GM23338 (cell line): ENCODE data around the gene SEPTIN8. TPM values are rescaled to one million over a fixed set of nuclear protein-coding genes. Genes with fewer than 3 reads are reported as not detected.

Experiments used
- ATAC-seq: fragments of 200-7000 bp; cut with Tn5 transposase; 3 replicates; pipeline ENCODE4 v1.9.1; 2020
- DNase-seq: peaks from one replicate; pipeline ENCODE4 v3.0.0-alpha.2; 2015; ENCODE audit warnings: low spot score
- H2AFZ ChIP-seq: fragments of 200-600 bp; sonication (generic); 2 replicates; pipeline ENCODE4 v1.8.0; 2016; ENCODE audit warnings: antibody characterized with exemption, mild to moderate bottlenecking, moderate library complexity
- H3F3A ChIP-seq: fragments of 200-600 bp; sonication (generic); replicated peaks from 2 replicates; pipeline ENCODE4 v1.8.0; 2017; ENCODE audit warnings: antibody characterized with exemption, mixed run types, low read depth
- H3K27ac ChIP-seq: fragments of 200-600 bp; sonication (generic); 2 replicates; pipeline ENCODE4 v1.6.1; 2016; ENCODE audit warnings: low read depth
- H3K27me3 ChIP-seq: fragments of 200-600 bp; sonication (generic); 2 replicates; pipeline ENCODE4 v1.8.0; 2016; ENCODE audit warnings: mild to moderate bottlenecking, mixed run types, moderate library complexity; ENCODE audit not compliant: insufficient read depth
- H3K36me3 ChIP-seq: fragments of 200-600 bp; sonication (generic); 2 replicates; pipeline ENCODE4 v1.8.0; 2016; ENCODE audit warnings: mild to moderate bottlenecking; ENCODE audit not compliant: insufficient read depth
- H3K4me1 ChIP-seq: fragments of 200-600 bp; sonication (generic); 2 replicates; pipeline ENCODE4 v1.8.0; 2016; ENCODE audit warnings: mild to moderate bottlenecking, moderate library complexity; ENCODE audit not compliant: insufficient read depth
- H3K4me2 ChIP-seq: fragments of 200-600 bp; sonication (generic); 2 replicates; pipeline ENCODE4 v1.7.1; 2017; ENCODE audit warnings: mixed run types
- H3K4me3 ChIP-seq: fragments of 200-600 bp; sonication (generic); 2 replicates; pipeline ENCODE4 v1.6.1; 2016; ENCODE audit warnings: mixed run types
- H3K79me2 ChIP-seq: fragments of 200-600 bp; sonication (generic); replicated peaks from 2 replicates; pipeline ENCODE4 v1.8.0; 2017; ENCODE audit warnings: mild to moderate bottlenecking; ENCODE audit not compliant: insufficient read depth
- H3K9me2 ChIP-seq: fragments of 200-600 bp; sonication (generic); 2 replicates; pipeline ENCODE4 v1.8.0; 2017; ENCODE audit not compliant: insufficient read depth
- H4K20me1 ChIP-seq: fragments of 200-600 bp; sonication (generic); replicated peaks from 2 replicates; pipeline ENCODE4 v1.8.0; 2017; ENCODE audit warnings: mild to moderate bottlenecking; ENCODE audit not compliant: insufficient read depth
- H3K27ac Mint-ChIP-seq: 2 replicates; pipeline ENCODE4 v1.8.0; 2020; ENCODE audit warnings: inconsistent platforms, mild to moderate bottlenecking, moderate library complexity, mixed read lengths
- H3K27me3 Mint-ChIP-seq: 3 replicates; pipeline ENCODE4 v1.8.0; 2022; ENCODE audit warnings: low read depth, mild to moderate bottlenecking, moderate library complexity, mixed read lengths, inconsistent platforms; ENCODE audit not compliant: insufficient read depth, poor library complexity
- H3K36me3 Mint-ChIP-seq: 3 replicates; pipeline ENCODE4 v1.8.0; 2021; ENCODE audit warnings: low read depth, mild to moderate bottlenecking, inconsistent platforms, moderate library complexity, mixed read lengths
- H3K4me1 Mint-ChIP-seq: 3 replicates; pipeline ENCODE4 v1.8.0; 2020; ENCODE audit warnings: mild to moderate bottlenecking, inconsistent platforms, mixed read lengths
- H3K4me3 Mint-ChIP-seq: 3 replicates; pipeline ENCODE4 v1.8.0; 2021; ENCODE audit warnings: moderate library complexity, mild to moderate bottlenecking, inconsistent platforms, mixed read lengths
- H3K9me3 Mint-ChIP-seq: 3 replicates; pipeline ENCODE4 v1.8.0; 2020; ENCODE audit warnings: moderate library complexity, mild to moderate bottlenecking, inconsistent platforms, mixed read lengths
- CTCF ChIP-seq, 2 experiments: fragments of 200-600 bp in 1 of 2; sonication (generic) in 1 of 2; conservative IDR thresholded peaks; 2 replicates each; pipeline versions ENCODE4 v1.5.1 to v1.6.1; 2016 to 2017; ENCODE audit warnings: antibody characterized with exemption in 2 of 2, low read depth in 2 of 2, mild to moderate bottlenecking in 2 of 2, moderate library complexity in 1 of 2
- EZH2 ChIP-seq: fragments of 200-600 bp; sonication (generic); IDR thresholded peaks from one replicate; pipeline ENCODE4 v1.8.0; 2017; ENCODE audit warnings: antibody characterized with exemption, mild to moderate bottlenecking, low read depth; ENCODE audit not compliant: unreplicated experiment
- JUNB ChIP-seq: IDR thresholded peaks from one replicate; pipeline ENCODE4 v1.6.1; 2016; ENCODE audit warnings: antibody characterized with exemption; ENCODE audit not compliant: unreplicated experiment
- NANOG ChIP-seq: IDR thresholded peaks from 2 replicates; pipeline ENCODE4 v1.6.1; 2016; ENCODE audit warnings: antibody characterized with exemption, borderline replicate concordance
- POLR2AphosphoS5 ChIP-seq: IDR thresholded peaks from 2 replicates; pipeline ENCODE4 v1.6.1; 2016; ENCODE audit warnings: antibody characterized with exemption, low read depth
- REST ChIP-seq: IDR thresholded peaks from one replicate; pipeline ENCODE4 v1.6.1; 2018; ENCODE audit warnings: antibody characterized with exemption; ENCODE audit not compliant: unreplicated experiment
- STAT1 ChIP-seq: IDR thresholded peaks from one replicate; pipeline ENCODE4 v1.6.1; 2016; ENCODE audit warnings: antibody characterized with exemption; ENCODE audit not compliant: unreplicated experiment
- ZNF331 ChIP-seq: fragments of 250-450 bp; sonication (Bioruptor Pico); IDR thresholded peaks from 2 replicates; pipeline ENCODE4 v1.5.0; 2020; ENCODE audit warnings: low read depth, mild to moderate bottlenecking, moderate library complexity
- ZNF462 ChIP-seq: fragments of 250-450 bp; sonication (Bioruptor Pico); IDR thresholded peaks from 2 replicates; pipeline ENCODE4 v1.5.0; 2020; ENCODE audit warnings: mild to moderate bottlenecking, moderate library complexity
- polyA plus RNA-seq: library from polyadenylated mRNA; unstranded; fragments of >200 nt; fragmentation: Nextera tagmentation; extraction: Ambion mirVana; gene quantifications from 2 replicates; pipeline ENCODE4 v1.2.1, GENCODE V29; 2016
- total RNA-seq: library from RNA; depleted of rRNA; stranded (reverse); fragments of >200 nt; shearing (Covaris generic); gene quantifications from 2 replicates; pipeline ENCODE4 v1.2.3, GENCODE V29; 2014

Gene SEPTIN8
- total and polyA plus RNA-seq, 2 experiments from 2014 or later: 8.8 to 45.0 TPM

DNA sequence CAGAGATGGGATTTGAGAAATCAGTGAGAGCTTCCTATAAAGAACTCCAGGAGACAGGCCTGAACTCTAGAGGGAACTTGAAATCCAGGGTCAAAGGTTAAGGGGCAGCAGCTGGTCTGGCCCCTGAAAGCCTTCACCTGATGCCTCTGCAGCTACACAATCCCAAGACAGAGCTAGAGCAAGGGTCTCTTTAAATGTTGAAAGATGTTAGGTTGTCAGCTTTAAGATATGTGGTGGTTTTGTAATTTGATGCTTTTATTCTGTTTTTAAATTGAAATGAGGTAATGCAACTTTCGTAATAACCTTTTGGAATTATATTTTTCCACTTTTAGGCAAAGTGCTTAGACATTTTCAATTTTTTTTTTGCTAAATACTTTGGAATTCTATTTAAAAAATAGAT lies 38.4 kb upstream of the SEPTIN8 start:
- H3K4me2 ChIP-seq: no peak overlapping the region
- ATAC-seq (no peak), DNase-seq (no peak)
- H3K27ac ChIP-seq: no peak overlapping the region
- Mint-ChIP-seq H3K27ac (no peak overlapping the region), H3K27me3 (peaks cover 46% of the 10 kb centered on the region), H3K4me1 (peaks cover 18% of the 10 kb centered on the region), H3K9me3 (peaks cover 3% of the 10 kb centered on the region; the same call in 1 of the 3 replicates), H3K36me3 (peaks cover 3% of the 10 kb centered on the region; the same call in 1 of the 3 replicates), H3K4me3 (peak overlapping the region; percentile 45; the same call in 1 of the 3 replicates)
- H3K9me2 ChIP-seq: no peaks in the 10 kb centered on the region
- TF ChIP-seq ZNF331: no peak
- no peak for TF ChIP-seq NANOG
- no peak for TF ChIP-seq STAT1
- TF ChIP-seq ZNF462 (CRISPR knock-in tag): no peak
- TF ChIP-seq REST: no peak
- TF ChIP-seq JUNB: no peak
- no peak for TF ChIP-seq CTCF (conservative IDR thresholded peaks at IDR 0.05; ENCODE audit: low read depth in 2 of 2)
- no peak for TF ChIP-seq EZH2
- TF ChIP-seq POLR2AphosphoS5: no peak
- H2AFZ ChIP-seq: no peak overlapping the region
- H3K4me1 ChIP-seq: peaks cover 17% of the 10 kb centered on the region; the same call in 1 of the 2 replicates
- 0 out of 2 replicates have a peak, but pooled peaks cover 4% of the 10 kb centered on the region for H3F3A ChIP-seq
- peaks cover 84% of the 10 kb centered on the region for H3K27me3 ChIP-seq
- H4K20me1 ChIP-seq: peaks cover 6% of the 10 kb centered on the region
- no peaks in the 10 kb centered on the region for H3K36me3 ChIP-seq
- H3K4me3 ChIP-seq: no peak overlapping the region
- no peaks in the 10 kb centered on the region for H3K79me2 ChIP-seq
